Stomach (tissue), 9 donors: Measurements from ENCODE around the gene MUS81. TPM values are rescaled to one million over a fixed set of nuclear protein-coding genes. Genes with fewer than 3 reads are reported as not detected.

Experiments used
- DNase-seq, 2 donors: peaks; one replicate each; pipeline versions ENCODE4 v3.0.0 to v3.0.0-alpha.2; 2013 to 2019
- H3K27ac ChIP-seq, 5 donors: fragments of 200-600 bp in 4 of 5; sonication (generic) in 4 of 5; one replicate each; pipeline ENCODE4 v1.5.1; 2013 to 2019; ENCODE audit warnings: mild to moderate bottlenecking in 1 of 5, moderate library complexity in 1 of 5
- H3K27me3 ChIP-seq, 3 donors: fragments of 200-600 bp; sonication (generic); one replicate each; pipeline ENCODE4 v1.5.1; 2017 to 2019; ENCODE audit warnings: mixed run types in 1 of 3
- H3K36me3 ChIP-seq, 4 donors: fragments of 200-600 bp; sonication (generic); 1 replicate in 3 of 4; 2 replicates in 1 of 4; pipeline ENCODE4 v1.5.1; 2016 to 2019
- H3K4me1 ChIP-seq, 4 donors: fragments of 200-600 bp; sonication (generic); one replicate each; pipeline ENCODE4 v1.5.1; 2016 to 2019
- H3K4me3 ChIP-seq, 4 donors: fragments of 200-600 bp; sonication (generic) in 3 of 4; one replicate each; pipeline ENCODE4 v1.5.1; 2016 to 2019; ENCODE audit warnings: mild to moderate bottlenecking in 1 of 4
- H3K9me3 ChIP-seq, 4 donors: fragments of 200-600 bp; sonication (generic); one replicate each; pipeline ENCODE4 v1.5.1; 2016 to 2019
- CTCF ChIP-seq, 7 experiments: fragments of 450-650 bp in 4 of 7; fragments of 200-600 bp in 3 of 7; sonication (generic) in 3 of 7; IDR thresholded peaks; one replicate each; pipeline ENCODE4 v1.5.1; 2016 to 2019; ENCODE audit warnings: antibody characterized with exemption in 7 of 7, control low read depth in 2 of 7, mild to moderate bottlenecking in 1 of 7
- EP300 ChIP-seq: sonication (generic); formaldehyde crosslinking; IDR thresholded peaks from one replicate; pipeline ENCODE4 v1.6.1; 2017; ENCODE audit warnings: antibody characterized with exemption
- POLR2A ChIP-seq, 4 donors: fragments of 450-650 bp; IDR thresholded peaks; one replicate each; pipeline ENCODE4 v1.6.1; 2016; ENCODE audit warnings: antibody characterized with exemption in 4 of 4, control low read depth in 2 of 4, mild to moderate bottlenecking in 1 of 4, moderate library complexity in 1 of 4
- POLR2AphosphoS5 ChIP-seq, 3 donors: sonication (generic); formaldehyde crosslinking; IDR thresholded peaks; one replicate each; pipeline ENCODE4 v1.6.1; 2016; ENCODE audit warnings: antibody characterized with exemption in 3 of 3
- WGBS, 5 donors: extraction: QIAGEN DNeasy Blood & Tissue Kit in 3 of 5; methylation state at CpG; one replicate each; pipeline versions ENCODE4 v1.1.5 to v1.1.7; 2013 to 2018; 5-methylcytosine and 5-hydroxymethylcytosine counted together
- intact Hi-C: fragments of 100-400 bp; cut with DNase I; formaldehyde crosslinking; loops from one replicate; pipeline ENCODE4 v1.15.1; 2023; ENCODE audit warnings: low total_unique reads
- polyA plus RNA-seq, 3 donors: library from polyadenylated mRNA; stranded (reverse); fragments of 200-250 nt; gene quantifications; one replicate each; pipeline ENCODE4 v1.2.3, GENCODE V29; 2013
- total RNA-seq, 5 donors: library from RNA; depleted of rRNA; stranded (reverse); fragments of >200 nt; gene quantifications; one replicate each; pipeline versions ENCODE4 v1.1.0 to v1.2.3, GENCODE V29; 2014 to 2016
- donor health status: healthy with polysubstance abuse.
- donor health status: Bipolar disorder and iron deficiency.
- donor health status: healthy.

The MUS81 gene
- total and polyA plus RNA-seq, 8 donors = 26.4 to 162 (median 48.8) TPM

GRCh38 chr11:65864706-65865471, 4.7 kb downstream of the MUS81 start:
- Histone ChIP-seq H3K36me3 (peaks cover 43 to 83% (median 74%) of the 10 kb centered on the region in 4 donors), H3K27me3 (no peaks in the 10 kb centered on the region), H3K27ac (no peak overlapping the region), H3K4me1 (peaks cover 13 to 53% (median 33%) of the 10 kb centered on the region in 4 donors), H3K4me3 (no peak overlapping the region), H3K9me3 (no peaks in the 10 kb centered on the region)
- no peak for TF ChIP-seq POLR2AphosphoS5 (IDR thresholded peaks at IDR 0.05)
- TF ChIP-seq CTCF (IDR thresholded peaks at IDR 0.05) = no peak
- no peak for TF ChIP-seq POLR2A (IDR thresholded peaks at IDR 0.05)
- TF ChIP-seq EP300 = no peak
- WGBS, 5 donors = 84 to 93% (median 87%) methylated on average over 18 of the region's 18 CpGs
- intact Hi-C loops = no loop called here
- DNase-seq = no peak

- WGBS, 5 donors = 75 to 91% (median 85%) methylated on average over 9 of the region's 9 CpGs
Observed at GRCh38 chr11:65865550-65866172, 5.4 kb downstream of the MUS81 start.

GRCh38 chr11:65866509-65867283, 6.5 kb downstream of the MUS81 start:
- intact Hi-C loops = no loop called here
- Histone ChIP-seq H3K4me1 (peaks cover 18 to 59% (median 36%) of the 10 kb centered on the region in 4 donors), H3K27me3 (no peaks in the 10 kb centered on the region), H3K9me3 (no peaks in the 10 kb centered on the region), H3K4me3 (no peak overlapping the region), H3K36me3 (peaks cover 43 to 91% (median 79%) of the 10 kb centered on the region in 4 donors), H3K27ac (no peak overlapping the region)
- TF ChIP-seq CTCF (IDR thresholded peaks at IDR 0.05) (no peak), POLR2A (IDR thresholded peaks at IDR 0.05) (no peak), POLR2AphosphoS5 (IDR thresholded peaks at IDR 0.05) (no peak), EP300 (no peak)
- 83 to 89% (median 86%) methylated on average over 18 to 21 of the region's 21 CpGs for WGBS, 5 donors
- no peak for DNase-seq

More at GRCh38 chr11:65865550-65866172, 5.4 kb downstream of the MUS81 start:
- no peak for TF ChIP-seq POLR2AphosphoS5 (IDR thresholded peaks at IDR 0.05)
- TF ChIP-seq EP300 = no peak
- no peak for TF ChIP-seq POLR2A (IDR thresholded peaks at IDR 0.05)
- TF ChIP-seq CTCF (IDR thresholded peaks at IDR 0.05) = no peak
- H3K4me1 ChIP-seq = peaks cover 14 to 58% (median 35%) of the 10 kb centered on the region in 4 donors
- H3K9me3 ChIP-seq = no peaks in the 10 kb centered on the region
- H3K4me3 ChIP-seq = no peak overlapping the region
- no peaks in the 10 kb centered on the region for H3K27me3 ChIP-seq
- peaks cover 43 to 88% (median 78%) of the 10 kb centered on the region in 4 donors for H3K36me3 ChIP-seq
- no peak overlapping the region for H3K27ac ChIP-seq
- DNase-seq = no peak
- intact Hi-C loops = no loop called here
